Tongue (tissue), 2 donors: ENCODE measurements around the gene MTX3. TPM values are rescaled to one million over a fixed set of nuclear protein-coding genes. Genes with fewer than 3 reads are reported as not detected.

Source experiments
- DNase-seq: peaks from one replicate; pipeline ENCODE4 v3.0.0-alpha.2; 2015
- total RNA-seq: library from RNA; depleted of rRNA; stranded (reverse); fragments of >200 nt; gene quantifications from one replicate; pipeline ENCODE4 v1.2.3, GENCODE V29; 2014

MTX3 gene
- total RNA-seq = 24.8 TPM

GRCh38 chr5:79990598-79991507 lies at the start of gene MTX3:
Gene MTX3, minus strand, starts transcription at chr5:79991262. Its CDS starts 24 bp downstream, at chr5:79991238.
- peak; percentile 94 for DNase-seq

- DNase-seq = no peak
Measured at GRCh38 chr5:80039650-80040049, 48.6 kb upstream of the MTX3 start.

DNA sequence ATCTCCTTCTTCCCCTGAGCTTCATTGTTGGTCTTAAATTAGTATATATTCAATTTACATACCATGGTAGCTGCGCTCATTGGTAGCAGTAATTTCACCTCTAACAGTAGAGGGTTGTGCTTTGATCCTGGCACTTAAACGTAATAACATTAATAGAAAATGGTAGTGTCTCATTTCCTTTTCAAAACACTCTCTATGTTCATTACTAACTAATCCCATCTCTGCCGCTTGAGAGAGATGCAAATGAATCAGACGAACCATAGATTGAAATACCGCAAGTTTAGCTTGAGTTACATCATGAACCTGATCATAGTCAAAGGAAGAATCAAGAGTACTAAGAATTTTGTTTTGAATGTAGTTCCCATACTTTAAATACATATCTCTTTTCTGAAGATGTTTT lies 46.3 kb upstream of the MTX3 start:
- DNase-seq = no peak

DNA sequence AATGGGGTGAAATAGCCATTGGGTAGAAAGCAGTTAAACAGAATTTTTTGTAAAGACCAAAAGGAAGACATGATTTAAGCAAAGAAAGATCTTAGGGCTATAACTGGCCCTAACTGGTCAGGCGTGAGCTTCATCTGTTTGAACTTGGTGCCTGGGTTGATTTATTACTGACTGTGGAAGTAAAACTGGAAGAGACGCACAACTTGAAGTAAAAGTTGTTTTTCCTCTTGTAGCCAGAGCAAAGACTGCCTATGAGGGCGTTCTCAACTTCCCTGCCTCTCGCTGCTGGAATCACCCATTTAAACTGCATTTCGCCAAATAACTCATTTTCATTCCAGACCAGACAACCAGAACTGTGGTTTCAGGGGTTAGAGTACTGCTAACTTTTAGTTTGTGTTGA lies 45.6 kb upstream of the MTX3 start:
- peak; percentile 7 for DNase-seq

- DNase-seq = no peak
Measured at GRCh38 chr5:80035839-80036238, 44.8 kb upstream of the MTX3 start.

- no peak for DNase-seq
Measured at GRCh38 chr5:80034962-80035821, 44.1 kb upstream of the MTX3 start, which contains the start of gene THBS4. Gene THBS4, plus strand, starts transcription at chr5:80035348. Its CDS starts 190 bp downstream, at chr5:80035538.

GRCh38 chr5:80034559-80034958 lies 43.5 kb upstream of the MTX3 start:
- no peak for DNase-seq

DNA sequence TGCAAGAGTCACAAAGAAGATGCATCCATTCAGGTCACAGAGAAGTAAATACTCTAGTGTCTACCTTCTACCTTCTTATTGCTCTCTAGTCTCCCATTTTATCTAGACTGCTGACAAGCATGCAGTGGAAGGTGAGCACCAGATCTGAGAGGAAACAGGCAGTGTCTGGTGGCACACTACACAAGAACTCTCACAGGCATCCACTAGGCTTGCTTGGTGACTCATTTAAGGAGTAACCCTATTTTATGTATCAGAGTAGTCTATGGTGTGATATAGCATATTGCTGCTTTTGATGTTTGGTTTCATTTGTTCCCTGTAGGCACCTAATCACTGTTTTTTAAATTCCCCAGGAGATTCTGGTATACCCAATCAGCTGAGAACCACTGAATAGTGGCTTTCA lies 42.5 kb upstream of the MTX3 start:
- DNase-seq = no peak

GRCh38 chr5:80031109-80031508 lies 40.0 kb upstream of the MTX3 start:
- DNase-seq = no peak

GRCh38 chr5:80026841-80027240 lies 35.8 kb upstream of the MTX3 start:
- DNase-seq = no peak

DNA sequence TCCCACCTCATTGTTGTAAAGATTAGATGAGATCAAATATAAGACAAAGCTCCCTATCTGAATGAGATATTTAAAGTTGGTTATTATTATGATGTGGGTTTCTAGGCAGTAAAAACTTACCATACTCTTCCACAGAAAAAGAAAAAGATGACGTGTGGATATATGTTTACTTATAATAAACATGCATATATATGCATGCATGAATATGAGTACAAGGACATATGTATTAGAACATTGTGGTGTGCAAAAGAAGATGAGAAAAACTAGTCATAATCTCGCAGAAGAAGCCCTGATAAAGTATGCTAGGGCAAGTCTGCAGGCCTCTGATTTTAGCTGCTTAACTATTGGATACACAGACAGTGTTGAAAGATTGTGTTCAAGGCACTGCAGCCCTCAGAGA lies 34.0 kb upstream of the MTX3 start:
- DNase-seq = no peak

GRCh38 chr5:80010754-80011392 lies 19.8 kb upstream of the MTX3 start:
- no peak for DNase-seq

- DNase-seq = peak; percentile 67
Measured at GRCh38 chr5:80008995-80009765, 18.1 kb upstream of the MTX3 start.

DNA sequence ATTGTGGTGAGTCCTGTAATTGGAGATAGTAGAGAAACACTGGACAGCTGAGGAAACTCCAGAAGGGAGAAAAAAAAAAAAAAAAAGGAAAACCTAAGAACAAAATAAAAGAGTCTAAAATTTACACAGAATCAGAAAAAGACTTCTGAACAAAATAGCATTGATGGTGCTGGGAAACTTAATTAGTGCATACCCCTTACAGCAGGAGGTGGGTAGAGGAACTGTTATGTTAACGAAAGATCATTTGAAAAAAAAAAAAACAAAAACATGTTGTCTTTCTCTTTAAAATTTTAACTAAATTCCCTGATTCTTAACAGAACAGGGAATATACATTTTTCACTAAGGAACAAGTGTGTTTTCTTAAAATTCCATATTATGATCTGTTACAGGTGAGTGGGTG lies 11.6 kb upstream of the MTX3 start:
- no peak for DNase-seq

DNA sequence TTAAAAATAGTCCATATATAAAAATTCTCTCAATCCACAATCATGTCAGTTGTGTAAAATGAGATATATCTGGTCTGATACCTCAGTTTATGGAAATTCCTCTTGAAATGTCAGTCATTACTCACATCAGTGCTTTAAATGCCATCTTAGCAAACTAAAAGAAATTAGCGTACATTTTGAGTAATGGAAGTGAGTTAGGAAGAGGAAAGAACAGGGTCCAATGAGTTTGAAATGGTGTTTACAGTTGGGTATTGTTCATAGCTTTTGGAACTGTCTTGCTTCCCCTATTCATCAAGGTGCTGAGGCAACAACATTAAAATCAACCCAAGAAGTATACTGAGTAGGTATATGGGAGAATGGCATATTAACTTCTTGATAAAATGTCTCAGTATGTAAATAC lies 8.7 kb upstream of the MTX3 start:
- no peak for DNase-seq

DNA sequence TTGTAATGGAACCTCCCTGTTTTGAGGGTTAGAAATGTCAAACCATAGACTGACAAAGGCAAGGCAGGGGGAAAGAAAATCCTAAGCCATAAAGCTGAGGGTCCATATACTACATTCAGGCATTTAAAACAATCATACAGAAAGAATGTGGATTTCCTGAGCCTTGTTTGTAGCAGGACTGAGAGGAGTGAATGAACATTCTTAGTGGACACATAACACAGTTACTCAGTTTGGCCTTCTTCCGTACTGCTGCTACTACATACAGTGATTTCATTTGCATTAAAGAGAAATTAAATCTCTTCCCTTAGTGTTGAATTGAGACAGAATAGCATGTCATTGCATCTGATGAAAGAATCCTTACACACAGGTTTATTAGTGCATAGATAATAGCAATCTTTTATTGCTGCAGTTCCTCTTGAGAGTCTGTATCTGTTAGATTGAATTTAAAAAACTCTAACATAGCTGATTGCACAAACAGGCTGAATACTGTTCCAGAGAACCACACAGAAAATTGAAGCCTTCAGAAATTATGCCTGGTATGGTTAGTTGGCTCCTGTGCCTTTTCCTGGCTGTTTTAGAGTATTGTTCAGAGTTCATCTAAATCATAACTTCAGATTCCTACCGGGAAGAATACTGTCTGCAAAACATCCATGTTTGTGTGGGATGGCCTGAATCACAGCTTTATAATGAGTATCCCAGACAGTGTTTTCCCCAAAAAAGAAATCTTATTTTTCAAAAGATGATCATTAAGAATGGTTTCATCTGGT lies 2.0 kb upstream of the MTX3 start:
- DNase-seq = no peak

DNA sequence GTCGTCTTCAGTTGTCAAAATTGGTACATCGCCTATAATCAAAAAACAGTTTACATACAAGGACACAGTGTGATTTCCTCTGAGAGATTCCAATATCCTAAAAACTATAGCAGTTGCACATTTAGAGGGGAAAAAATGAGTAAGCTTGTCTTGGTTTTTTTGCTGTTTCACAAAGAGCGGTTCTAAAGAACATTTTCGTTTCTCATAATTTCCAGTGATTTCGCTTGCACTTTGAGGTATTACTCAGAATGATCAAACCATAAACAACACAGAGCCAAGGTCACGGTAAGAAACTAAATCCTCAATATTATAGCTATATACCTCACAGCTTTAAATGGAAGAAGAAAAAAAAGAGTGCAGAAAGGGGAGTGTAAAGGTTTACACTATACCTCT lies 861 bp downstream of the MTX3 start:
- DNase-seq = no peak

- DNase-seq = no peak
Measured at GRCh38 chr5:79986260-79986659, 4.8 kb downstream of the MTX3 start.

DNA sequence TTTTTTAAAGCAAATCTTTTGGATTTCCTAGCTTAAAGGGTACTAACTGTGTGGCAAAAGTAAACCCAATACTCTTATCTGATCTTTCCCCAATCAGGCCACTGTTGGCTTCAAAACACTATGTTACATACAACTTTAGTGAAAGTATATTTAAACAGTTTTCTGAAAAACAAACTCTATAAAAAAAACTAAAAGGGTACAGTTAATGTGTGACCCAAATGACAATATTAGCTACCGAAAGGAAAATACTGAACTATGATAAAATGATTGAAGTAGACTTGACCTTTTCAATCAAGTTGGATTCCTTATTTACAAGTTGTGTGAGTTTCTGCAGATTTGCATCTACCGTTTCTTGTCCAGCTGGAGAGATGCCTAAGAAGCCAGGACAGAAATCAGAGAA lies 5.8 kb downstream of the MTX3 start:
- DNase-seq = no peak

GRCh38 chr5:79984363-79984762 lies 6.7 kb downstream of the MTX3 start:
- no peak for DNase-seq

GRCh38 chr5:79983618-79984017 lies 7.4 kb downstream of the MTX3 start:
- DNase-seq = no peak
